GM23338 (cell line): ENCODE results near the gene PRPSAP2.

Experiments used
- CREB1 ChIP-seq: fragments of 250-450 bp; sonication (Bioruptor Pico); IDR thresholded peaks from 2 replicates; pipeline ENCODE4 v1.5.0; 2020; ENCODE audit warnings: low read depth, mild to moderate bottlenecking, moderate library complexity
- EZH2 ChIP-seq: fragments of 200-600 bp; sonication (generic); IDR thresholded peaks from one replicate; pipeline ENCODE4 v1.8.0; 2017; ENCODE audit warnings: antibody characterized with exemption, mild to moderate bottlenecking, low read depth; ENCODE audit not compliant: unreplicated experiment
- EZH2phosphoT487 ChIP-seq: fragments of 200-600 bp; sonication (generic); IDR thresholded peaks from one replicate; pipeline ENCODE4 v1.8.1; 2018; ENCODE audit warnings: antibody characterized with exemption; ENCODE audit not compliant: unreplicated experiment
- JUNB ChIP-seq: IDR thresholded peaks from one replicate; pipeline ENCODE4 v1.6.1; 2016; ENCODE audit warnings: antibody characterized with exemption; ENCODE audit not compliant: unreplicated experiment
- POLR2AphosphoS5 ChIP-seq: IDR thresholded peaks from 2 replicates; pipeline ENCODE4 v1.6.1; 2016; ENCODE audit warnings: antibody characterized with exemption, low read depth
- STAT1 ChIP-seq: IDR thresholded peaks from one replicate; pipeline ENCODE4 v1.6.1; 2016; ENCODE audit warnings: antibody characterized with exemption; ENCODE audit not compliant: unreplicated experiment
- ZNF114 ChIP-seq: fragments of 250-450 bp; sonication (Bioruptor Pico); IDR thresholded peaks from 2 replicates; pipeline ENCODE4 v1.5.0; 2020; ENCODE audit warnings: mild to moderate bottlenecking, moderate library complexity
- ZNF331 ChIP-seq: fragments of 250-450 bp; sonication (Bioruptor Pico); IDR thresholded peaks from 2 replicates; pipeline ENCODE4 v1.5.0; 2020; ENCODE audit warnings: low read depth, mild to moderate bottlenecking, moderate library complexity
- TF ChIP-seq, protein P1 (sequence below), 2 experiments: fragments of 200-600 bp in 1 of 2; sonication (generic) in 1 of 2; conservative IDR thresholded peaks; 2 replicates each; pipeline versions ENCODE4 v1.5.1 to v1.6.1; 2016 to 2017; ENCODE audit warnings: antibody characterized with exemption in 2 of 2, low read depth in 2 of 2, mild to moderate bottlenecking in 2 of 2, moderate library complexity in 1 of 2
- TF ChIP-seq, protein P2 (sequence below): IDR thresholded peaks from one replicate; pipeline ENCODE4 v1.6.1; 2018; ENCODE audit warnings: antibody characterized with exemption; ENCODE audit not compliant: unreplicated experiment

DNA sequence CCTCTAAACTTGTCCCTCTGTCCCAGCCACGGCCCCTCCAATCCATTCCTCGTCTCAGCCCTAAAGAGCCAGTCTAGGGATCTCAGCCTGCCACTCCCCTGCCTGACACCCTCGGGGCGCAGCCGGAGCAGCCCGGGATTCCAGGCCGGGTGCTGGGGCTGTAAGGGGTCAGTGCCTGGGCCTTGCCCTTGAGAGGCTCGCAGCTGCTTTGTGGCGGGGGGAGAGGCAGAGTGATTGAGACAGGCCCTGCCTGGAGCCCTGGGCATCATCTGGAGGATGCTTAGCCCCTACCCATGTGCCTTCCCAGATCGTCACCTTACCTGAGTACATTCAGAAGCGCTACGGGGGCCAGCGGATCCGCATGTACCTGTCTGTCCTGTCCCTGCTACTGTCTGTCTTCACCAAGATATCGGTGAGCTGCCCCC lies 102.3 kb downstream of the PRPSAP2 start:
- no peak for TF ChIP-seq POLR2AphosphoS5
- no peak for TF ChIP-seq CREB1
- no peak for TF ChIP-seq ZNF331
- no peak for TF ChIP-seq JUNB
- no peak for TF ChIP-seq EZH2
- TF ChIP-seq, protein P1, sequence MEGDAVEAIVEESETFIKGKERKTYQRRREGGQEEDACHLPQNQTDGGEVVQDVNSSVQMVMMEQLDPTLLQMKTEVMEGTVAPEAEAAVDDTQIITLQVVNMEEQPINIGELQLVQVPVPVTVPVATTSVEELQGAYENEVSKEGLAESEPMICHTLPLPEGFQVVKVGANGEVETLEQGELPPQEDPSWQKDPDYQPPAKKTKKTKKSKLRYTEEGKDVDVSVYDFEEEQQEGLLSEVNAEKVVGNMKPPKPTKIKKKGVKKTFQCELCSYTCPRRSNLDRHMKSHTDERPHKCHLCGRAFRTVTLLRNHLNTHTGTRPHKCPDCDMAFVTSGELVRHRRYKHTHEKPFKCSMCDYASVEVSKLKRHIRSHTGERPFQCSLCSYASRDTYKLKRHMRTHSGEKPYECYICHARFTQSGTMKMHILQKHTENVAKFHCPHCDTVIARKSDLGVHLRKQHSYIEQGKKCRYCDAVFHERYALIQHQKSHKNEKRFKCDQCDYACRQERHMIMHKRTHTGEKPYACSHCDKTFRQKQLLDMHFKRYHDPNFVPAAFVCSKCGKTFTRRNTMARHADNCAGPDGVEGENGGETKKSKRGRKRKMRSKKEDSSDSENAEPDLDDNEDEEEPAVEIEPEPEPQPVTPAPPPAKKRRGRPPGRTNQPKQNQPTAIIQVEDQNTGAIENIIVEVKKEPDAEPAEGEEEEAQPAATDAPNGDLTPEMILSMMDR (conservative IDR thresholded peaks at IDR 0.05; ENCODE audit: low read depth in 2 of 2), result no peak
- no peak for TF ChIP-seq EZH2phosphoT487
- TF ChIP-seq, protein P2, sequence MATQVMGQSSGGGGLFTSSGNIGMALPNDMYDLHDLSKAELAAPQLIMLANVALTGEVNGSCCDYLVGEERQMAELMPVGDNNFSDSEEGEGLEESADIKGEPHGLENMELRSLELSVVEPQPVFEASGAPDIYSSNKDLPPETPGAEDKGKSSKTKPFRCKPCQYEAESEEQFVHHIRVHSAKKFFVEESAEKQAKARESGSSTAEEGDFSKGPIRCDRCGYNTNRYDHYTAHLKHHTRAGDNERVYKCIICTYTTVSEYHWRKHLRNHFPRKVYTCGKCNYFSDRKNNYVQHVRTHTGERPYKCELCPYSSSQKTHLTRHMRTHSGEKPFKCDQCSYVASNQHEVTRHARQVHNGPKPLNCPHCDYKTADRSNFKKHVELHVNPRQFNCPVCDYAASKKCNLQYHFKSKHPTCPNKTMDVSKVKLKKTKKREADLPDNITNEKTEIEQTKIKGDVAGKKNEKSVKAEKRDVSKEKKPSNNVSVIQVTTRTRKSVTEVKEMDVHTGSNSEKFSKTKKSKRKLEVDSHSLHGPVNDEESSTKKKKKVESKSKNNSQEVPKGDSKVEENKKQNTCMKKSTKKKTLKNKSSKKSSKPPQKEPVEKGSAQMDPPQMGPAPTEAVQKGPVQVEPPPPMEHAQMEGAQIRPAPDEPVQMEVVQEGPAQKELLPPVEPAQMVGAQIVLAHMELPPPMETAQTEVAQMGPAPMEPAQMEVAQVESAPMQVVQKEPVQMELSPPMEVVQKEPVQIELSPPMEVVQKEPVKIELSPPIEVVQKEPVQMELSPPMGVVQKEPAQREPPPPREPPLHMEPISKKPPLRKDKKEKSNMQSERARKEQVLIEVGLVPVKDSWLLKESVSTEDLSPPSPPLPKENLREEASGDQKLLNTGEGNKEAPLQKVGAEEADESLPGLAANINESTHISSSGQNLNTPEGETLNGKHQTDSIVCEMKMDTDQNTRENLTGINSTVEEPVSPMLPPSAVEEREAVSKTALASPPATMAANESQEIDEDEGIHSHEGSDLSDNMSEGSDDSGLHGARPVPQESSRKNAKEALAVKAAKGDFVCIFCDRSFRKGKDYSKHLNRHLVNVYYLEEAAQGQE, result no peak
- TF ChIP-seq STAT1, result no peak
- no peak for TF ChIP-seq ZNF114
